Stimulated activated CD4-positive, alpha-beta T cell treated with anti-CD3 and anti-CD28 coated beads, TNF-alpha, amount 100 ng/mL, for 1 hour (primary cell): Measurements from ENCODE around the gene HS1BP3.

Experiments used
- DNase-seq, 3 donors: peaks; one replicate each; pipeline ENCODE4 v3.0.0-alpha.2; 2020; ENCODE audit warnings: low read depth in 3 of 3, low spot score in 1 of 3

Gene HS1BP3

DNA sequence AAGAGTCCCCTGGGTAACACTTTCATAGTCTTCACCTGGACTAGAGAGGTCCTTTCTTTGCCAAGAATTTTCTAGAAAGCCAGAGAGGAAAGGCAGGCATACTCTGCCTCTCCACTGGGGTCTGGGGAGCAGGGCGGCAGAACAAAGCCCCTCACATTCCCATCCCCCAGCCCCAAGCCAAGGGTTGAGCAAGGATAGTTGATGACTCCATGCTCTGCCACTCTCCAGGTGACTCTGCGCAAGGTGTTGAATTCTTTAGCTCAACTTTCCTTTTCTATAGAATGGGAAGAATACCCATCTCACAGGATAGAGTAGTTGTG is 13.1 kb upstream of the HS1BP3 start:
- no peak for DNase-seq

DNA sequence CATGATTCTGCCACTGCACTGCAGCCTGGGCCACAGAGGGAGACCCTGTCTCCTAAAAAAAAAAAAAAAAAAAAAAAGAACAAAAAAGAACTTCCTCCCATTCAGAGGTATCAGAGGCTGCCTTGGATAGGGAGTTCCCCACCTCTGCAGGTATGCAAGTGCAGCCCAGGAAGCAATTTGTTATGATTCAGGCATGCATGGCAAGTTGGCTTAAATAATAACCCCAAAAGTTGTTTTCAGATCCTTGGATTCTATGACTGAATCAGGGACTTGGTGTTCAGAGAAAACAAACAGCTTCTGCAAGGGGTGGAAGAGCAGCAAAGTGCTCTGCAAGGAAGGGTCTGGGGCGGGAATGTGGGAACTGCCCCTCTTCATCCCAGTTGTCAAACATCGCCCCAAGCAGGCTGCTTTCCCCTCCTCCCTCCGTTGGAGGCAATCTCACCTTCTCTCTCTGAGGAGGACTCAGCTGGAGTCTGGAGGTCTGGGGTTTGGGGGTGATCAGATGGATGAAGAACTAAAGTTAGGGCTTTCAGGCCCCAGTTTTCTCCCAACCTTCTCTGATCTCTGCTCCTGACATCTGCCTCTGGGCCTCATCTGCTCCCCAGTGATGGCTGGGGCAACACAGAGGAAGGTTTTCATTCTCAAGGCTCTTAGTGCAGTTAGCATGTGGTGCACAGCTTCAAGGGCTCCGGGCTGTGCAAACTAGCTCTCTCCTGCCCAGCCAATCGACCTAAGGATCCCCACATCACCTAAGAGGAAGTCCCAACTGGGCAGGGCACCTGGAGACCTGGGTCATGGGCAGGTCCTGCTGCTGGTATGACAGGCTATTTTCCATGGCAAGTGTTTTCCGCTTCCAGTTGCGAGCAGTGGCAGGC is 12.5 kb upstream of the HS1BP3 start:
- no peak for DNase-seq

DNA sequence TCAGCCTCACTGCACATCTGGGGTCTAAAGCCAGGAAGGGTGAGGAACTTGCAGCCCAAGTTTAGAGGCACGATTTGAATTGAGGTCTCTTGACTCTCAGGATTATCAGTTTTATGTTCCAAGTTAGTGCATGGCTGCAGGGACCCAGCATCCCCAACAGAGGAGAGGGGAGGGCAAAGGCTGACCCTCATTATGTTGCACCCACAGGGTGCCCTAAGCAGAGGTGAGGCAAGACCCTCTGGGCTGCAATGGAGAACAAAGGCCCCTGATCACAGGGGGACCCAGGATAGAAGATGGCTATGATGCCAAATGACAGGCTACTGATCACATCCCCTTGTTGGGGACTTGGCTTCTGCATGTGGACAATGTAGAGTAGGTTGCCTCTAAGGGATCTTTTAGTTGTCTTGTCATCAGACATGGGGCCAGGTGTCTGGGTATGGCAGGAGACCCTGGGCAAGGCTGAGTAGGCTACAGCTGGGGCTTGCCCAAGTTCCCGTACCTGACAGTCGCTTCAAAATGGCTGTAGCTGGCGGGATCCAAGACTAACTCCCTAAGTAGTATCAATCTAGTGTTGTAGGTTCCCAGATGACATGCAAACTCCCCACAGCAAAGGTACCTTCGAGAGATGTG is 11.5 kb upstream of the HS1BP3 start:
- no peak for DNase-seq

DNA sequence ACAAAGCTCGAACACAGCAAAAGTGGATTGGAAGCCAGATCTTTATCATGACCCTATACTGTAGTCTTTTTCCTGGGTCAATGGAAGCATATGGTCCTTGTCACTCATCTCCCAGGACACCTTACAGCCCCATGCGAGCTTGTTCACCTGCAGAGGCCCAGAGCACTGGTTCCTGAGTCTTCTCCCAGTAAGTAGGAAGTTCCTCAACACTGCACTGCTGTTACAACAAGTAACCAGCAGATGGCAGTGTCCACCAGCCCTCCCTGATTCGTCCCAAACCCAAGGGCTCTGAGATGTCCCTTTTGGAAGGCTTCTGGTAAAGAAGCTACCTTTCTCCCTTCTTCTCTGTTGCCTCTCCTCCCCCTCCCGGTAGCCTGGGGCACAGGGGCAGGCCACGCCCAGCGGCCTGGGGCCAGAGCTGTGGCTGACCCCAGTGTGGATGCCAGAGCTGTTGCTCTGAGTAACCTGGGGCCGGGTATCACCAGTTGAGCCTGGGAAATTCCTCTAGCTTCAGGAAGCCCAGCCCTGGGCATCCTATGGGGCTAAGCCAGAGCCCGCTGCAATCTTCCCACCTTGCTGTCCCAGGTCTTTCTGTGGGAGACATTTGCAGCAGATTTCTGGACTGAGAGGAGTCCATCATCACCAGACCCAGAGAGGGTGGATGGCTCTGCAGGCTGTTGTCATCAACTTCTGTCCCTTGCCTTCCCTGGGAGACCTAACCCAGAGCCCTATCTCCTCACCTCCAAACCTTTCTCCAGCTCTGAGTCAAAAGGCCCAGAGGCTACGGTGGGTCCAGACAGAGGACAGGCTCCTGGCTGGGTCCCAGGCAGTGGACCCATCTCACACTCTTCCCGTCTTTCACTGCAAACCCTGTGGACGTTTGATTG is 10.8 kb upstream of the HS1BP3 start:
- DNase-seq, result peak; percentile 38 to 50 (median 46)

DNA sequence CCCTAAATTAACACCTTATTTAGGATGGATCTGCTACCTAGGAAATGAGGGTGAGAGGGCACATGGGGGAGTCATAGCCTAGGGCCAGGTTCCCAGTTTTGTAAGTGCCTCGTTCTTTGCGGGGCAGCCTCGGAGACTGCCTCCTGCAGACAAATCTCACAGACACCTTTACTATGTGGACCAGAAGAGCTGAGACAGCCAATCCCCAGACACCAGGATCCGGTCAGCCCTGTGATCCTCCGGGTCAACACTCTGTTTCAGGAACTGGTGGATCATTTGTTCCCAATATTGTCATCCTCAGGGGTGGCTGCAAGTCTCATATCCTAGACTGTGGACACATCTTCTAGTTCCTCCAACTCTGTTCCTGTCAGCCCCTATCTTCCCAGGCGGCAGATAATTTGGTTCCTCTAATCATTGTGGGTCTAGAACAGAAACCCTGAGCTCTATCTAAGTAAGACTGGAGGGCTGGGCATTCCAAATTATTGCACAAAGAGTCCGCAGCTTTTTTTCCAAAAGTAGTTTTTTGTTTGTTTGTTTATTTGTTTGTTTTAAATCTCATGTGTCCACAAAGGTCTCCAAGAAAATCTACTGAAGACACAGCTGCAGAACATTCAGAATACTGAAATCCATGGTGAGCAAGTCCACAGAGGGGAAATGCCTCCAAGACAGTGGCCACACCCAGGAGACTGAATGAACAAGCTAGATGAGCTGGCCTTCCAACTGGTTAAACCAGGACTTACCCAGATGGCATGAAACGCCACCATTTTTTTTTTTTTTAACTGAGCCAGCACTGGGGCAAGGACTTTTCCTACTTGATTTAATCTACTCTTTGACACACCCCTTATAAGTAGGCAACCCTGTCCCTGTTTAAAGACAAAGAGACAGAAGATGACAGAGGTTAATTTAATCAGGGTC is 9.9 kb upstream of the HS1BP3 start:
- no peak for DNase-seq

DNA sequence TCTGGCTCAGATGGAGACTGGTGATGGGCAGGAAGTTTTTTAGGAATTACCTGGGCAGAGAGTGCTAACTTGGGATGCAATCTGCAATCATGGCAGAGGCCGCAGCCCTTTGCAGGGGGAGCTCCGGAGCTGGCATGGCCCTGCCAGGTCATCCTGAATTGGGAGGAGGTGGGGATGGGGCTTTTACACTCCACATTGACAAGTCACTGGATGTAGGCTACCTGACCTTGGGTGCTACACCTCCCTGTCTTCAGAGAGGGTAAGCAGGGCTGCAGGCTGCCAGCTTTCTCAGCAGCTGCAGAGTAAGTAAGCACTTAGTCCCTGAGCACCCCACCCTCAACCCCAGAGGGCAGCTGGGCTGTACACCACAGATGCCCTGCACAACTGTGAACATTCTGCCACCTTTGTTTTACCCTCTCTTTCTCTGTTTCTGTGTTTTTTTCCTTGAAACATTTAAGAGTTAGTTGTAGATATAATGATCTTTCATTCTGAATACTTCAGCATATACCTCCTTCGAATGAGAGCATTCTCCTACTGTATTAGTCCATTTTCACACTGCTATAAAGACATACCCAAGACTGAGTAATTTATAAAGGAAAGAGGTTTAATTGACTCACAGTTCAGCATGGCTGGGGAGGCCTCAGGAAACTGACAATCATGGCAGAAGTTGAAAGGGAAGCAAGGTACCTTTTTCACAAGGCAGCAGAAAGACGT is 6.8 kb upstream of the HS1BP3 start:
- DNase-seq, result no peak

DNA sequence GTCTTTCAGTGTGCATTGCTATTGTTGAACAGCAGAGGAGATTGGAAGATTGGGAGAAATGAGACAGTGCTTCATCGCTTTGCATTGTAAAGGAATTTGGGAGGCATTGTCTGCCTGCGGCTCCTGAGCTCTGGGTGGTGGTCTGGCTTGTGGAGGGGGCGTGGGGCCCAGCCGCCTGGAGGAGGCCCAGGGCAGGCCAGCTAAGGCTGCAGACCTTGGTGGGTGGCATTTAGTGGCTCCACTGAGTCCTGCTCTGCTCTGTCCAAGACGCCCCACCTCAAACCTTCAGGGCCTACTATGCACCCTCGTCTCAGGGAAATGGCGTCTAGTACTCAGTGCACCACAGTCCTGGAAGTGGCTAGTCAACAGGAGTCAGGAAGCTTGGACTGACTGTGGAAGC is 5.7 kb upstream of the HS1BP3 start:
- no peak for DNase-seq

DNA sequence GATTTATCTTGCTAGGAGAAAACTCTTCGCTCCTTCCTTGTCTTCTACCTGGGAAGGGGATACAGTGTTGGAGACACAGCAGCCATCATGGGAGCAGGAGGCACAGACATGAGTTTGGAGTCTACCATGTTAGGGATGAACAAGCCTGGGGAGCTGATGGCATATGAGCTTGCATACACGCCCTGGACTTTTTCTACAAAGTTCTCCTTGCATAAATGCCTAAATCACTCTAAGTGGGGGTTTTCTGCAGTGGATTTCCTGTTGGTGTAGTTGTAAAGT is 3.6 kb upstream of the HS1BP3 start:
- no peak for DNase-seq

DNA sequence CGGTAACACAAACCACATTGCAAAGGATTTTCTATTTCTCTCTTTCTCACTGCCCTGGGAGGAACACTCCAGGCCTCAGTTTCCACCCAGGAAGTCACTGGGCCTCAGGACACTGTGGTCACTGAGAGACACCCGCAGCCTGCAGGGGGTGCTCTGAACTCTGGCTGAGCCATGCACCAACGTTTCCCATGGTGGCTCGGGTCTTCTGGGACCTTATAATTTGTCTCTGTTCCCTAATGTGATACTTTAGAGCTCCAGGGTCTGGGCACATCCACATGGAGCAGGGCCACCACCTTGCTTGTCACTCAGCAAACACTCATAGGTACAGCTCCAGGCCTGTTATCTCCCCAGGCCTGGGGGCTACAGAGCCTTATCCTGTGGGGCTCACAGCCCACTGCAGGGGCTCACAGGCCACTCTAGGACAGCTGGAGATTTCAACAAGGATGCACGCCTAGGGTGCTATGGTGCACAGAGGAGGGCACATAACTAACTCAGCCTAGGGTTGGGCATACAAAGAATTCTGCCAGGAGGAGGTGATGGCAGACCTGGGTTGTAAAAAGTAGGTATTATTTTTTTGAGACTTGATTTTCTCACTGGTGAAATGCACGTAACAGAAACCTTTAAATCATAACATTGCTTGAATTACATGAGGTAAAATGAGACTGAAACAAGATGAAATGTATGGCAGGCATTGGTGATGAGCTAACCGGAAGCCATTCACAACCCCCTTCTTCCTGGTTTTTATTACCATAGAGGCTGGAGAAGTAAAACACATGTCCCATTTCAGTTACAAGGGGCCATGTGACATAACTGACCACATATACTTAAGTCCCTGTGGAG is 3.0 kb upstream of the HS1BP3 start:
- no peak for DNase-seq

DNA sequence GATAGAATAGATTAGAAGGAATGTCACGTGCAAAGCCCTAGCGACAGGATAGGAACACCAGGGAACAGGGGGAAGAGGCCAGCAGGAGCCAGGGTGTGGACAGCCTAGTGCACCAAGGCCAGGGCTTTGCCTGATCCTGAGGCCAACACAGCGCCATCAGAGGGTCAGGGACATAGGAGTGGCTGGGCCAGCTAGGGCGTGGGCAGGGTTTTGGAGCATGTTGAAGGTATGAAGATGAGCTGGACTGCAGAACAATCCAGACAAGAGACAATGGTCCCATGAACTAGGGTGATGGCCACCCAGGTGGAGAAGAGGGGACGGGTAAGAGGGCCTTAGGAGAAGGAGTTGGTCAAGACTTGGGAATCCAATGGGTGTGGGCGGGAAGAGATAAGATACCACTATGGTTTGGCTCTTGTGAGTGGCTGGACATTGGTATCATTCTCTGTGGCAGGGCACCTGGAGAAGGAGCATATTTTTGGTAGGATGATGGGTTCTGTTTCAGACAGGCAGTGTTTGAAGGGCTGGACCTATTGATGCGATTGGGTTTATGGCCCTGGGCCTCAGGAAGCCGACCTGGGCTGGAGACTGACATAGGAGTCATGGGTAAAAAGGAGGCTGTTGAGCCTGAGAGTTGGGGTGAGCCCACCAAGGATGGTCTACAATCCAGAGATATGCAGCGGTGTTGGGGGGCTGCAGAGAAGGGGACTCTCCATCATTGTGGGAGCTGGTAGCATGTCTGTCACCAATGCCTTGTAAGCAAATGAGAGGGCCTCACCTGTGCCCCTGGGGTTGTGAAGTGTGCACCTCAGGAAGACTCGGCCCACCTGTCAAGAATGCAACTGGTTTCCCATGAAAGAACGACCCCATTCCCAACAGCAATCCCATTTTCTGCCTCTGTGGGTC is 2.0 kb upstream of the HS1BP3 start:
- no peak for DNase-seq

DNA sequence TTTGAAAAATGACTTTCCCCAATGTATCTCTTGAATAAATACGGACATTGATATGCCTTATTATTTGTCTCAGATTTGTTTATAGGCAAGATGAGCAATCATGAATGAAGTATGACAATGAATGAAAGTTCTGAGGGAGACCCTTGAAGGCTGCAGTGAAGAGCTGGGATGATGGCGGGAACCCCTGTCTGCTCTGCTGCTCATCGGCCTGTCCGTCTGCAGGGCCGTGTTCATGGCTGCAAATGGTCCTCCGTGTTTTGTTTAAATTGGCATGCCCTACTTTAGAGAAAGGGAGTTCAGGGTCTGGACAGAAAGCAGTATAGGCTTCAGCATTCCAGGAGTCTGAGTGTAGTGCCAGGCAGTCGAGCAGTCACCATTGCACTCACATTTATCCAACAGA is 1.2 kb upstream of the HS1BP3 start:
- no peak for DNase-seq

DNA sequence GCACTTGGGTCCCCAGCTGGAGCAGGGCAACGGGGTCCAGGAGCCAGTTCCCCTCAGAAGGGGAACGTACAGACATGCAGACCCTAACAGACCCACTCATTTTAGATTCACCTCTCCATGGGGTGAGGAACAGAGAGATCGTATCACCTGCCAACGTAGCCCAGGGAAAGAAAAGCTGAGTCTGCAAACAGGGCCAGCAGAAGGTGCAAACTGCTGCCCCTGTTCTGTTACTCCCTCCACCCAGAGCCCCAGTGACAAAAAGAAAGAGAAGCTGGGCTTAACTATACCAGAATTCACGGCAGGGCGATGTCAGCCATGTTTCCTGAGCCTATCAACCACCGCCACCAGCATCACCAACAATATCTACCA is 817 bp upstream of the HS1BP3 start:
- no peak for DNase-seq

DNA sequence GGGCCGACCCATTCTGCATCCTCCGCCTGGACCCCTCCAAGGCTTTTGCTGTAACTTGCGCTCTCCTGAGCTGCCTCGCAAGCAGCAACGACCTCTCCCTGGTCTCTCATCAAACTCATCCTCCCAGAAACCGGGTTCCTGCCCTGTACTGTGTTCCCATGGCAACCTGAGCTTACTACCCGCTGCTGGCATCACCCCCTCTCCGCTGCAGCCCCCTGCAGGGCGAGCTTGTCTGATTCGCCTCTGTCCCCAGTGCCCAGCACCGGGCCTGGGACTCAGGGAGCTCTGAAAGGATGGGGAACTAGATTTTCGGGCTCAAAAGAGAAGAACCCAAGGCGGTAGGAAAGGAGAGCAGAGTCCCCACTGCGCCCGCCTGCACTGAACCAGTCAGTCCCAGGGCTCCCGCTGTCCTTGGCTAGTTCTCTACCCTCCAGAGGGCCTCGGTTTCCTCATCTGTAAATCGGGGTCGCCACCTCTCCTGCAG is 463 bp downstream of the HS1BP3 start:
- DNase-seq, result no peak

DNA sequence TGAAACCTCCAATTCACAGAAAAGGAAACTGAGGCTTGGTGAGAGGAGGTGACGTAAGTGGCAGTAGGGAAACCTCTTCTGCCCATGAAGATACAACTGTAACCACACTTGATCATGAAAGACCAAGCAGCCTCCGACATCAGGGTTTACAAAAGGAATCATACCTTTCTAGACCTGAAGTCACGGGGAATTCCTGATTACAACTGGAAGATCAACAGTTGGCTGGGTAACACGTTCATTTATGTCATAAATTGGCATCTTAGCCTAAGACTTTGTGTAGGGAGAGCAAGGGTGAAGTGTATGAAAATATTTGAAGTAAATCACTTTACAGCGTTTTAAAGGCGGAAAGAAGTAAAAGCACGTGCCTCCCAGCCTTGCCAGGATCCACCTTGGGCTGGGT is 922 bp downstream of the HS1BP3 start:
- no peak for DNase-seq

DNA sequence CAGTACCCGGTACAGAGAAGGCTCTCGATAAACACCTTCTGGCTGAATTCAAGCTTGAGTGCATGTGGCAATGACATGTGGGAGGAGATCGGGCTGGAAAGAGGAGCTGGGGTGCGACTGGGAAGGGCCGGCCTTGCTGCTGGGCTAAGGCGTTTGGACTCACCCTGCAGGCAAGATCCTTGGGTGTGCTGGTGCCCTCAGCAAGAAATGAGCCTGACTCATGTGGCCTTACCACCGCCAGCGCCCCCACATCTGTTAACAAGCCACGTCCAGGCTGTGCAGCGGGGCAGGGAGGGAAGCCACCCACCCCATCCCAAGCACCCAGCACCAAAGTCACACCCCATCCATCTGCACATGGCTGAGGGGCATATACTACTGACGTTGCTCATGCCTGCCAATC is 1.3 kb downstream of the HS1BP3 start:
- DNase-seq, result no peak

DNA sequence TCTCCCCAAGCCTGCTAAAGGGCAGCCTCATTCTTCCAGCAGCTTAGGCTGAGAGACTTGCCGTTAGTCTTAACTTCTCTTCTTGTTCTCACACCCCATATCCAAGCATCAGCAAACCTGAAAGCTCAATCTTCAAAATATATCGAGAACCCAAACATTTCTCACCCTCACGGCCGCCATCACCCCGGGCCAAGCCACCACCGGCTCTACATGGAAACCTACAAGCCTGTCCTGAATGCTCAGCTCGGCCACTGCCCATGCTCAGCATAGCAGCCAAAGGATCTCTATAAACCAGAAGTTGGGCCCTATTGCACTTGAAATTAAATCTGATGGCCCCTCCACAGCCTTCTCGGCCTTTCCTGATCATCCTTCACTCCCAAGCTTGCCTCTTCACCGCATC is 2.1 kb downstream of the HS1BP3 start:
- no peak for DNase-seq

DNA sequence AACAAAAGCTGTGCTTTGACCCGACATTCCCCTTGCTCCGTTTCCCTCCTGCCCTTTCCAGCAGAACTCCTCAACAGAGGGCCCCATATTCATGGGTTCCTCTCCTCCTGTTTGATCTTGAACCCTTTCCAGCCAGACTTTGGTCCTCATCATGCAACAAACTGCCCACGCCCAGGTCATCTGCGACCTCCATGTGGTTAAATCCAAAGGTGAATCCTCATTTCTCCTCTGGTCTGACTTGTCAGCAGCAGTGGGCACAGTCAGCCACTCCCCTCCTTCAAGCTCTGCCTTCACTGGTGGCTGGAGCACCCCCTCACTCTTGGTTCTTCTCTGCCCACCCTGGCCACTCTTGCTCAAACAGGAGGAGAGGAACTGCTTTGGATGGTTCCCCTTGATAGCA is 2.7 kb downstream of the HS1BP3 start:
- no peak for DNase-seq

DNA sequence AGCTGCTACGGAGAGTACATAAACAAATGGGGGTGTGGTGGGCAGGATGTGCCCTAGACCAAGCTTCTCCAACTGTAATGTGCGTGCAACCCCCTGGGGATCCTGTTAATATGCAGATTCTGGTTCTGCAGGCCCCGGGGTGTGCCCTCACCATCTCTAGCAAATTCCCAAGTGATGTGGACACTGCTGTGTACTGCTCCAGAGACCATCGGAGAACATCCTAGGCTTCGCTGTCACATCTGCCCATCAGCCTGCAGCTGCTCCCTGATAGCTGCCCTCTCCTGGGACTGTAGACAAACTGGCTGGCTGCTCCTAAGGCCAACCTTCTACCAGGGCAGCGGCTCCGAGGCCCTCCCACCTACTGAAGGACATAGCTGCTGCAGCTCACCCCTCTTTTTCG is 3.2 kb downstream of the HS1BP3 start:
- no peak for DNase-seq

DNA sequence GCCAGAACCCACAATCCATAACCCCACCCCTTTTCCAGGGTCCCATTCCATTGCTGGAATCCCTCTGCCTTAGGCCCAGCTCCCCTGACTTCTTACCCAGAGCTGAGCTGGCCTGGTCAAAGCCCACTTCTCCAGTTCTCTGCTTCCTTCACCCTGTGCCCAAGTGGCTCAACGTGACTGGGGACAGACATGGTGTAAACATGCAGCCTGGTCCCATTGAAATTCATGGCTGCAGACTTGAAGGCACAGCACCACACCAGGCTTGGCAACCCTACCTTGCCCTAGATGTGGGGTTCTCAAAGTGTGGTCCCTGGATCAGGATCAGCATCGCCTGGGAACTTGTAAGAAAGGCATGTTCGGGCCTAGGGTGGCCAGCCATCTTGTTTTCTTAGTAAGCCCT is 3.7 kb downstream of the HS1BP3 start:
- no peak for DNase-seq
